PC-3 (cell line): ENCODE measurements around the gene YY1. TPM values are rescaled to one million over a fixed set of nuclear protein-coding genes. Genes with fewer than 3 reads are reported as not detected.
"Not testable (repeated sequence)": the region's sequence is repeated elsewhere in the genome, so short reads cannot be mapped to it uniquely, and the experiment has no call there.

Experiments used
- ATAC-seq: fragments of 200-7000 bp; cut with Tn5 transposase; 2 replicates; pipeline ENCODE4 v1.9.1; 2020; ENCODE audit warnings: mild to moderate bottlenecking, moderate library complexity
- BruUV-seq: library from RNA; stranded (reverse); fragments of 400-500 nt; replicated peaks from 2 replicates; lab custom pipeline; 2021; lab: Mats Ljungman, UMichigan
- CTCF ChIA-PET: fragments of 300-600 bp; sonication (Branson Sonifier 250); formaldehyde crosslinking; loops from one replicate; lab custom pipeline; 2022; ENCODE audit warnings: antibody characterized with exemption; lab: Charles Lee
- POLR2A ChIA-PET: fragments of 300-600 bp; sonication (Branson Sonifier 250); formaldehyde crosslinking; loops from one replicate; lab custom pipeline; 2022; ENCODE audit warnings: antibody characterized with exemption; ENCODE audit not compliant: unreplicated experiment; lab: Charles Lee
- DNase-seq: peaks from one replicate; pipeline ENCODE4 v3.0.0-alpha.2; 2015
- H2AFZ ChIP-seq: fragments of 300-600 bp; sonication (generic); 2 replicates; pipeline ENCODE4 v1.6.0; 2016; ENCODE audit warnings: antibody characterized with exemption, low read length
- H3F3A ChIP-seq: fragments of 300-600 bp; sonication (generic); one replicate; pipeline ENCODE4 v1.6.0; 2017; ENCODE audit warnings: antibody characterized with exemption, low read length, control low read depth, mild to moderate bottlenecking; ENCODE audit not compliant: unreplicated experiment
- H3K27ac ChIP-seq: fragments of 300-600 bp; sonication (generic); 2 replicates; pipeline ENCODE4 v1.5.1; 2016; ENCODE audit warnings: mild to moderate bottlenecking, low read length
- H3K27me3 ChIP-seq: fragments of 300-600 bp; sonication (generic); 2 replicates; pipeline ENCODE4 v1.6.1; 2016; ENCODE audit warnings: low read length, mixed read lengths
- H3K36me3 ChIP-seq: fragments of 300-600 bp; sonication (generic); 2 replicates; pipeline ENCODE4 v1.6.1; 2016; ENCODE audit warnings: low read depth, mixed run types, low read length, mixed read lengths
- H3K4me1 ChIP-seq: fragments of 300-600 bp; sonication (generic); 2 replicates; pipeline ENCODE4 v1.5.1; 2016; ENCODE audit warnings: low read length; ENCODE audit not compliant: insufficient read depth
- H3K4me2 ChIP-seq: fragments of 300-600 bp; sonication (generic); 2 replicates; pipeline ENCODE4 v1.6.0; 2016; ENCODE audit warnings: low read length
- H3K4me3 ChIP-seq: fragments of 300-600 bp; sonication (generic); 2 replicates; pipeline ENCODE4 v1.5.1; 2016; ENCODE audit warnings: mild to moderate bottlenecking, low read length, mixed read lengths
- H3K79me2 ChIP-seq: fragments of 300-600 bp; sonication (generic); 2 replicates; pipeline ENCODE4 v1.6.1; 2017; ENCODE audit warnings: low read length, mixed read lengths
- H3K9ac ChIP-seq: fragments of 300-600 bp; sonication (generic); 2 replicates; pipeline ENCODE4 v1.6.0; 2016; ENCODE audit warnings: mild to moderate bottlenecking, low read length
- H3K9me2 ChIP-seq: fragments of 300-600 bp; sonication (generic); replicated peaks from 2 replicates; pipeline ENCODE4 v1.6.1; 2016; ENCODE audit warnings: mixed run types, low read length, mixed read lengths
- H3K9me3 ChIP-seq: fragments of 300-600 bp; sonication (generic); 2 replicates; pipeline ENCODE4 v1.6.1; 2016; ENCODE audit warnings: low read length, mixed read lengths
- H4K20me1 ChIP-seq: fragments of 300-600 bp; sonication (generic); 2 replicates; pipeline ENCODE4 v1.6.1; 2016; ENCODE audit warnings: low read length, mixed read lengths
- EZH2 ChIP-seq: fragments of 300-600 bp; sonication (generic); IDR thresholded peaks from one replicate; pipeline ENCODE4 v1.6.1; 2017; ENCODE audit warnings: antibody characterized with exemption, mild to moderate bottlenecking, low read length; ENCODE audit not compliant: unreplicated experiment
- EZH2phosphoT487 ChIP-seq: fragments of 300-600 bp; sonication (generic); IDR thresholded peaks from 2 replicates; pipeline ENCODE4 v1.6.1; 2018; ENCODE audit warnings: mild to moderate bottlenecking, antibody characterized with exemption, low read length, borderline replicate concordance
- intact Hi-C: fragments of 100-400 bp; cut with micrococcal nuclease; formaldehyde crosslinking; loops from 2 replicates; pipeline ENCODE4 v1.9.0; 2023
- total RNA-seq: library from RNA; depleted of rRNA; stranded (reverse); fragments of >200 nt; gene quantifications from 2 replicates; pipeline ENCODE4 v1.2.3, GENCODE V29; 2014
- TF ChIP-seq, protein P1 (sequence below): fragments of 300-600 bp; sonication (generic); conservative IDR thresholded peaks from 2 replicates; pipeline ENCODE4 v1.5.1; 2017; ENCODE audit warnings: antibody characterized with exemption, low read depth, mild to moderate bottlenecking, low read length

Gene YY1
- total RNA-seq, 1 experiment from 2014 or later, result 64.1 TPM

DNA sequence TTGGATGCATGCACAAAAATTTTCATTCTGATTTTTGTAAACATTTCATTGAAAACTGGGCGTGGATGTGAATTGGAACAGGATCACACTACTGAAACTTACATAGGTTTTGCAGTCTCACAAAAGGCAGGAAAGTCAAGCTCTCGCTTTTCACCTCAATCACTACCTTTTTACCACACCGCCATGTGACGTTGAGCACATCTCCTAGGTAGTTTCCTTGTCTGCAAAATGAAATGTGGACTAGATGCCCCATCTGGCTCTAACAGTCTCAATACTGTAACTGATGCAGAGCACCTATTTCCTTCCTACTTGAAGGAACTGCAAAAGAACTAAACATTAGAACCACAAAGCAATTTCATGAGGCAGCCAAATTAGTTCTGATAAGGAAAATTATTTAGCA, 4.4 kb upstream of the YY1 start:
- Histone ChIP-seq H3K9me3 (no peaks in the 10 kb centered on the region), H2AFZ (no peak overlapping the region), H3K4me2 (no peak overlapping the region), H3K79me2 (peaks cover 74% of the 10 kb centered on the region), H3K27me3 (no peaks in the 10 kb centered on the region), H3F3A (no peaks in the 10 kb centered on the region), H3K36me3 (peaks cover 4% of the 10 kb centered on the region; the same call in 1 of the 2 replicates), H3K4me1 (peaks cover 9% of the 10 kb centered on the region), H4K20me1 (peaks cover 18% of the 10 kb centered on the region; the same call in 1 of the 2 replicates), H3K27ac (no peak overlapping the region), H3K4me3 (no peak overlapping the region), H3K9me2 (no peaks in the 10 kb centered on the region), H3K9ac (no peak overlapping the region)
- DNase-seq, result no peak
- no peak for ATAC-seq
- TF ChIP-seq, protein P1, sequence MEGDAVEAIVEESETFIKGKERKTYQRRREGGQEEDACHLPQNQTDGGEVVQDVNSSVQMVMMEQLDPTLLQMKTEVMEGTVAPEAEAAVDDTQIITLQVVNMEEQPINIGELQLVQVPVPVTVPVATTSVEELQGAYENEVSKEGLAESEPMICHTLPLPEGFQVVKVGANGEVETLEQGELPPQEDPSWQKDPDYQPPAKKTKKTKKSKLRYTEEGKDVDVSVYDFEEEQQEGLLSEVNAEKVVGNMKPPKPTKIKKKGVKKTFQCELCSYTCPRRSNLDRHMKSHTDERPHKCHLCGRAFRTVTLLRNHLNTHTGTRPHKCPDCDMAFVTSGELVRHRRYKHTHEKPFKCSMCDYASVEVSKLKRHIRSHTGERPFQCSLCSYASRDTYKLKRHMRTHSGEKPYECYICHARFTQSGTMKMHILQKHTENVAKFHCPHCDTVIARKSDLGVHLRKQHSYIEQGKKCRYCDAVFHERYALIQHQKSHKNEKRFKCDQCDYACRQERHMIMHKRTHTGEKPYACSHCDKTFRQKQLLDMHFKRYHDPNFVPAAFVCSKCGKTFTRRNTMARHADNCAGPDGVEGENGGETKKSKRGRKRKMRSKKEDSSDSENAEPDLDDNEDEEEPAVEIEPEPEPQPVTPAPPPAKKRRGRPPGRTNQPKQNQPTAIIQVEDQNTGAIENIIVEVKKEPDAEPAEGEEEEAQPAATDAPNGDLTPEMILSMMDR, result no peak
- no peak for TF ChIP-seq EZH2
- no peak for TF ChIP-seq EZH2phosphoT487
- POLR2A ChIA-PET, result no interaction called here
- BruUV-seq, result no TSS peak
- intact Hi-C loops, result no loop called here
- CTCF ChIA-PET, result no interaction called here

DNA sequence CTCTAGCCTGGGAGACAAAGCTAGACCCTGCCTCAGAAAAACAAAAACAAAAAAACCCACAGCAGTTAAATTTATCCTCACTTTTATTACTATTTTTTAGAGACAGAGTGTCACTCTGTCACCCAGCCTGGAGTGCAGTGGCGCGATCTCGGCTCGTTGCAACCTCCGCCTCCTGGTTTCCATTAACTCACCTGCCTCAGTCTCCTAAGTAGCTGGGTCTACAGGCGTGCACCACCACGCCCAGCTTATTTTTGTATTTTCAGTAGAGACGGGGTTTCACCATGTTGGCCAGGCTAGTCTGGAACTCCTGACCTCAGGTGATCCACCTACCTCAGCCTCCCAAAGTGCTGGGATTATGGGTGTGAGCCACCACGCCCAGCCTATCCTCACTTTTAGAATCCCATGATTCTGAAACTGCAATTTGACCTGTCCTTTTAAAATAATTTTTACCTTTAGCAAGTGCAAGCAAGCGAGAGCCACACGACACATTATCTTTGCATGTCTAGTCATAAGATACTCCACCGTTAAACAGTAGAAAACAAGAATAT, 2.6 kb upstream of the YY1 start:
- H3F3A ChIP-seq, ATAC-seq, DNase-seq, H3K27ac ChIP-seq, H3K27me3 ChIP-seq, H3K9ac ChIP-seq, CTCF ChIA-PET, intact Hi-C loops, H3K4me1 ChIP-seq, POLR2A ChIA-PET, H3K36me3 ChIP-seq, BruUV-seq, H3K9me3 ChIP-seq, H2AFZ ChIP-seq, H3K9me2 ChIP-seq: not testable (repeated sequence)
- H3K4me3 ChIP-seq, result peak overlapping the region; percentile 92
- peaks cover 27% of the 10 kb centered on the region for H4K20me1 ChIP-seq
- peak overlapping the region; percentile 89 for H3K4me2 ChIP-seq
- H3K79me2 ChIP-seq, result peaks cover 86% of the 10 kb centered on the region

DNA sequence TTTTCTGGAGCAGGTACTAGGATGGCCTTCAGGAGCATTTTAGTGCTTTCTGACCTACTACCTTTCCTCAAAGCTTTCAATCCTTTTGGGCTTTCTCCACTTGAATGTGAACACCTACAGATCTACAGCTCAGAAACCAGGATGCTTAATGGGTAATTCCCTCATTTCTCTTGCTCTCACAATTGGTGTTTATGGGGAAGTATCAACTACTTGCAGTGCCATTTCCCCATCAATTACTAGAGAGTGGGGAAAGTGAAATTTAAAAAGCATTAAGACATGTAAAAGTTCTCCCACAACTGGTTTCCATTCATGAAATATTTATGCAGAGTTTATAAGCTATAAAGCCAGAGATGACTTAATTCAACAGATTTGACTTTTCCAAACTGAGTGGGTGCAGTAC, 2.1 kb upstream of the YY1 start:
- no peaks in the 10 kb centered on the region for H3K27me3 ChIP-seq
- intact Hi-C loops, result no loop called here
- BruUV-seq, result no TSS peak
- H4K20me1 ChIP-seq, result peaks cover 32% of the 10 kb centered on the region
- no peak overlapping the region for H3K27ac ChIP-seq
- peaks cover 86% of the 10 kb centered on the region for H3K79me2 ChIP-seq
- TF ChIP-seq, protein P1, result no peak
- TF ChIP-seq EZH2 (no peak), EZH2phosphoT487 (no peak)
- H3K4me1 ChIP-seq, result peaks cover 9% of the 10 kb centered on the region
- H3K9me2 ChIP-seq, result no peaks in the 10 kb centered on the region
- no peak overlapping the region for H2AFZ ChIP-seq
- DNase-seq, result no peak
- CTCF ChIA-PET, result no interaction called here
- H3K36me3 ChIP-seq, result no peaks in the 10 kb centered on the region; the same call in none of the 2 replicates
- H3K4me3 ChIP-seq, result peak overlapping the region; percentile 92
- no peak for ATAC-seq
- no peaks in the 10 kb centered on the region for H3K9me3 ChIP-seq
- POLR2A ChIA-PET, result no interaction called here
- peak overlapping the region; percentile 98 for H3K9ac ChIP-seq
- H3F3A ChIP-seq, result no peaks in the 10 kb centered on the region
- peak overlapping the region; percentile 89 for H3K4me2 ChIP-seq
